ENCODE data around the gene MYO1G. TPM values are rescaled to one million over a fixed set of nuclear protein-coding genes. Genes with fewer than 3 reads are reported as not detected.

MYO1G gene
- total and polyA plus RNA-seq, 2 experiments from 2014 or later, result 0.03 TPM; not detected in 1

- H3K9me3 ChIP-seq (ENCODE audit: low read depth), result no peaks in the 10 kb centered on the region
Measured at GRCh38 chr7:44956157-44956766, 22.6 kb downstream of the MYO1G start.

GRCh38 chr7:44955733-44956132 is 23.1 kb downstream of the MYO1G start:
- Histone ChIP-seq H4K20me1 (ENCODE audit: insufficient read depth, poor library complexity, severe bottlenecking) (no peaks in the 10 kb centered on the region), H3K79me2 (no peaks in the 10 kb centered on the region), H3K9me2 (replicated peaks; ENCODE audit: insufficient read depth) (no peaks in the 10 kb centered on the region), H3K27me3 (peaks cover 12% of the 10 kb centered on the region), H3K27ac (no peak overlapping the region), H3K4me1 (ENCODE audit: insufficient read depth) (no peaks in the 10 kb centered on the region), H3K4me3 (no peak overlapping the region), H3K9me3 (ENCODE audit: low read depth) (no peaks in the 10 kb centered on the region), H2AFZ (no peak overlapping the region), H3K4me2 (no peak overlapping the region), H3K36me3 (replicated peaks; ENCODE audit: insufficient read depth, low read depth) (no peaks in the 10 kb centered on the region)
- no peak for TF ChIP-seq EZH2phosphoT487 (IDR thresholded peaks at IDR 0.05; ENCODE audit: low read depth, severe bottlenecking, unreplicated experiment)
- TF ChIP-seq CTCF (IDR thresholded peaks at IDR 0.05; ENCODE audit: poor library complexity), result no peak
- no peak for TF ChIP-seq EZH2 (IDR thresholded peaks at IDR 0.05; ENCODE audit: borderline replicate concordance)
- WGBS (ENCODE audit: low lambda C conversion rate, missing lambda C conversion rate), result 80% methylated on average over 2 of the region's 2 CpGs
- DNase-seq (ENCODE audit: low spot score), result no peak

More at GRCh38 chr7:44956157-44956766, 22.6 kb downstream of the MYO1G start:
- H3K4me1 ChIP-seq (ENCODE audit: insufficient read depth), result no peaks in the 10 kb centered on the region
- no peak overlapping the region for H3K4me3 ChIP-seq
- H3K79me2 ChIP-seq, result no peaks in the 10 kb centered on the region
- H2AFZ ChIP-seq, result no peak overlapping the region
- no peak overlapping the region for H3K4me2 ChIP-seq
- H3K36me3 ChIP-seq (replicated peaks; ENCODE audit: insufficient read depth, low read depth), result no peaks in the 10 kb centered on the region
- no peaks in the 10 kb centered on the region for H4K20me1 ChIP-seq (ENCODE audit: insufficient read depth, poor library complexity, severe bottlenecking)
- H3K27me3 ChIP-seq, result peaks cover 12% of the 10 kb centered on the region
- WGBS (ENCODE audit: low lambda C conversion rate, missing lambda C conversion rate), result 93% methylated on average over 10 of the region's 10 CpGs
- DNase-seq (ENCODE audit: low spot score), result no peak
- no peak overlapping the region for H3K27ac ChIP-seq
- no peaks in the 10 kb centered on the region for H3K9me2 ChIP-seq (replicated peaks; ENCODE audit: insufficient read depth)
- no peak for TF ChIP-seq CTCF (IDR thresholded peaks at IDR 0.05; ENCODE audit: poor library complexity)
- no peak for TF ChIP-seq EZH2phosphoT487 (IDR thresholded peaks at IDR 0.05; ENCODE audit: low read depth, severe bottlenecking, unreplicated experiment)
- no peak for TF ChIP-seq EZH2 (IDR thresholded peaks at IDR 0.05; ENCODE audit: borderline replicate concordance)

GRCh38 chr7:44953156-44953555 is 25.7 kb downstream of the MYO1G start:
- Histone ChIP-seq H3K9me3 (ENCODE audit: low read depth) (no peaks in the 10 kb centered on the region), H3K4me1 (ENCODE audit: insufficient read depth) (no peaks in the 10 kb centered on the region), H3K4me3 (no peak overlapping the region), H3K27me3 (peaks cover 8% of the 10 kb centered on the region), H2AFZ (no peak overlapping the region), H3K36me3 (replicated peaks; ENCODE audit: insufficient read depth, low read depth) (no peaks in the 10 kb centered on the region), H3K9me2 (replicated peaks; ENCODE audit: insufficient read depth) (no peaks in the 10 kb centered on the region), H3K4me2 (no peak overlapping the region), H3K79me2 (no peaks in the 10 kb centered on the region), H3K27ac (no peak overlapping the region), H4K20me1 (ENCODE audit: insufficient read depth, poor library complexity, severe bottlenecking) (no peaks in the 10 kb centered on the region)
- WGBS (ENCODE audit: low lambda C conversion rate, missing lambda C conversion rate), result 86% methylated on average over 2 of the region's 2 CpGs
- DNase-seq (ENCODE audit: low spot score), result no peak
- TF ChIP-seq CTCF (IDR thresholded peaks at IDR 0.05; ENCODE audit: poor library complexity) (no peak), EZH2 (IDR thresholded peaks at IDR 0.05; ENCODE audit: borderline replicate concordance) (no peak)

Measured in hepatocyte (in vitro differentiated cells).